Cardiac fibroblast (primary cell): ENCODE results near the gene FARS2.
A peak's percentile ranks its signal among the peaks of the same experiment; 100 is the strongest.

Experiments used
- DNase-seq, 2 donors: peaks; one replicate each; pipeline versions ENCODE4 v3.0.0 to v3.0.0-alpha.2; 2010; ENCODE audit warnings: low read depth in 2 of 2
- H3K4me3 ChIP-seq, 2 donors: replicated peaks in 1 of 2; 1 replicate in 1 of 2; 2 replicates in 1 of 2; pipeline ENCODE4 v1.5.1; 2011; ENCODE audit warnings: low read depth in 2 of 2, low read length in 2 of 2, mild to moderate bottlenecking in 2 of 2, moderate library complexity in 1 of 2
- TF ChIP-seq, protein P1 (sequence below): IDR thresholded peaks from one replicate; pipeline ENCODE4 v1.5.1; 2011; ENCODE audit warnings: low read depth, mild to moderate bottlenecking, low read length, inconsistent platforms

FARS2 gene

DNA sequence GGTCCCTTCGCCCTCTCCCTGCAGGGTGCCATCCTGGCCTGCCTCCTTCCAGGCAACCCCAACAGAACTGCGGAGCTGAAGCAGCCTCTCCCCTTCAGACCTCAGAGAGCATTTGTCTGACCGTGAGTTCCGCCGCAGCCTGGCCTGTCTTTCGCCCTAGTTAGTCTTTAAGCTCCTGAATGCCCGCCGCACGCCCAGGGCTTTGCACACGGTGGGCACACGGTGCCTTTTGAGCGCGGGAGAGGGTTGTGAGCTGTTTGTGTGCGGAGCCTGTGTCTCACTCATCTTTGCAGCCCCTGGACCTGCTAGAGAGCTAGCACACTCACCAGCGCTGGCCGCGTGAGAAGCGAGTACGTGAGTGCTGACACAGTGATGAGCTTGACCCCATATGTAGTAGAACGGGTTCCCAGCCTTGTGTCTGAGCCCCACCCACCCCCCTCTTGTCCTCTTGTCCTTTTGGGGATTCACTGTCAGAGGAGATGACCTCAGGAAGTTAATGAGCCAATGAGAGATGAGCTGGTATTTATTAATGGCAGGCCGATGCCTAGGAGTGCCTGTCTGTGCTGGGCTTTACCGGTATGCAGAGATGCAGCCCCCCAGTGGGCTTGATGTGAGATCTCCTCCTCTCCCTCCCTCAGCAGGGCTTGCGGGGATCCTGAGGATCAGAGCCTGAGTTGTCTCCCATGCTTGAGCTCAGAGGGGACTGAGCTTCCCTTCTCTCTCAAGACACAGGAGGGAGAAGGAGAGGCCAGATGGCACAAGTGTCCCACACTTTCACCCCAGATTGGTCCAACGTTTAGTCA lies 249.2 kb downstream of the FARS2 start:
- TF ChIP-seq, protein P1, sequence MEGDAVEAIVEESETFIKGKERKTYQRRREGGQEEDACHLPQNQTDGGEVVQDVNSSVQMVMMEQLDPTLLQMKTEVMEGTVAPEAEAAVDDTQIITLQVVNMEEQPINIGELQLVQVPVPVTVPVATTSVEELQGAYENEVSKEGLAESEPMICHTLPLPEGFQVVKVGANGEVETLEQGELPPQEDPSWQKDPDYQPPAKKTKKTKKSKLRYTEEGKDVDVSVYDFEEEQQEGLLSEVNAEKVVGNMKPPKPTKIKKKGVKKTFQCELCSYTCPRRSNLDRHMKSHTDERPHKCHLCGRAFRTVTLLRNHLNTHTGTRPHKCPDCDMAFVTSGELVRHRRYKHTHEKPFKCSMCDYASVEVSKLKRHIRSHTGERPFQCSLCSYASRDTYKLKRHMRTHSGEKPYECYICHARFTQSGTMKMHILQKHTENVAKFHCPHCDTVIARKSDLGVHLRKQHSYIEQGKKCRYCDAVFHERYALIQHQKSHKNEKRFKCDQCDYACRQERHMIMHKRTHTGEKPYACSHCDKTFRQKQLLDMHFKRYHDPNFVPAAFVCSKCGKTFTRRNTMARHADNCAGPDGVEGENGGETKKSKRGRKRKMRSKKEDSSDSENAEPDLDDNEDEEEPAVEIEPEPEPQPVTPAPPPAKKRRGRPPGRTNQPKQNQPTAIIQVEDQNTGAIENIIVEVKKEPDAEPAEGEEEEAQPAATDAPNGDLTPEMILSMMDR: no peak
- no peak overlapping the region for H3K4me3 ChIP-seq
- DNase-seq: no peak

DNA sequence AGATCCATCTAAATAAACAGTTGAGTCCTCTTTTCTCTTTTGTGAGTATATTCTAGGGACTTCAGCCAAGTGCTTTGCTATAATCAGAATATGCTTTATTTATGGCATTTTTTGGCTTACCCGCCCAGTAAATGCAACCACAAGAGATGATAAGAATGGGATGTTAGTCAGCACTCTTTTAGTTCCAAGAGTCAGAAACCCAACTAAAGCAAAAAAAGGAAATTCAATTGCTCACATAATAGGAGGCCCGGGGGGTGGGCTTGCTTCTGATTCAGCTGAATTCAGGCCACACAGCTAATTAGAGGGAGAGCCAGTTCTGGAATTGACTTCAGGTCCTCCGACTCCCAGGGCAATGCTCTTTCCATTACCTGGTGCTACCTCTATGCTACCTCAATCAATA lies 250.6 kb downstream of the FARS2 start:
- DNase-seq: peak; percentile 75 to 88
- TF ChIP-seq, protein P1: no peak
- H3K4me3 ChIP-seq: no peak overlapping the region

DNA sequence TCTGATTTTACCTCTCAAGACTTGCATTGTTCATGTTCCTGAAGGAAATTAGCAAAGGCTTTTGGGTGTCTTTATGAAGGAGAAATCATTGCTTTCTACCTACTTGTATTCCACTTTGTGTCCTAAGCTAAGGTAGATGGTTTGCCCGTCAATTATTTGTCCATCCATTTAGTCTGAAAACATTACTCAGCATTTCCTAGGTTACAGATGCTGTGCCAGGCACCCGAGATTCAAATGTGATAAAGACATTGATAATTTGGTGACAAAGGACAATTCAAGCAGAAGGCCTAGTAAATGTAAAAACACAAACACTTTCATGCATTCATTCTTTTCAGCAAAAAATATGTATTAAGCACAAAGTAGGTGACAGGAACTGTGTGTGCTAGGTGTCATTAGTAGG lies 251.1 kb downstream of the FARS2 start:
- DNase-seq: no peak
- no peak overlapping the region for H3K4me3 ChIP-seq
- TF ChIP-seq, protein P1: no peak

DNA sequence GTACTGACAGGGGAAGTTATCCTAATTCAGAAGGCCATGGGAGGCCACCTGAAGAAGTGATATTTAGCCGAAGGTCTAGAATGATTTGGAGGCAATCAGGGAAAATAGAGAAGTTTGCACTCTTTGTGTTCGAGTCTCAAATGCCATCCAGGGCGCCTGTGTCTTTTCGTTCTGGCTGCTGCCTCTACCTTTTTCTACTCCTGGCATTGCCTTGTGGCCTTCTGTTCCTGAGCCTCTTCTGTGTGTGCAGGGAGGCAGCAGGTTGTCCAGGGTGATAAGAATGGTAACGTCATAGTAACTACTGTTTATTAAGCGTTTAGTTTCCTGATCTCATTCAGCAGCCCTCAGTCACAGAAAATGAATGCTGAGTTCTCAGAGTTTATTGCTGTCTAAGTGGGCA lies 252.1 kb downstream of the FARS2 start:
- DNase-seq: no peak
- H3K4me3 ChIP-seq: no peak overlapping the region
- TF ChIP-seq, protein P1: no peak

DNA sequence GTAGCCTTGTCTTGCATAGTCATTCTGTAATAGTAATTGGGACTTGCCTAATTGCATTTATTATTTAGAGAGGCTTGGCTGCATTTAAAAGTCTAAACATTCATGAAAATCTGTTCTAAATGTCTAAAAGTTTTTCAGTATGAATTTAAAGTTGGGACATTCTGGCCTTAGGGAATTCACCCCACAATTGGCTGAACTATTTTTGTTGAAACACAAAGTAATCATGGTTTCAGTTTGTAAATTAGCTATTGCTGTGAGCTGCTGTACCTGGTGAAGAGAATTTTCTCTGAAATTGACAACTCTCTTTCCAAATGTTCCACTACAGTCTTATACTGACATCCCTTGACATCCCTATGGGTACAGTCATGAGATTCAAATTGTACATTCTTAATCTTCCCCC lies 253.0 kb downstream of the FARS2 start:
- H3K4me3 ChIP-seq: no peak overlapping the region
- DNase-seq: no peak
- TF ChIP-seq, protein P1: no peak

DNA sequence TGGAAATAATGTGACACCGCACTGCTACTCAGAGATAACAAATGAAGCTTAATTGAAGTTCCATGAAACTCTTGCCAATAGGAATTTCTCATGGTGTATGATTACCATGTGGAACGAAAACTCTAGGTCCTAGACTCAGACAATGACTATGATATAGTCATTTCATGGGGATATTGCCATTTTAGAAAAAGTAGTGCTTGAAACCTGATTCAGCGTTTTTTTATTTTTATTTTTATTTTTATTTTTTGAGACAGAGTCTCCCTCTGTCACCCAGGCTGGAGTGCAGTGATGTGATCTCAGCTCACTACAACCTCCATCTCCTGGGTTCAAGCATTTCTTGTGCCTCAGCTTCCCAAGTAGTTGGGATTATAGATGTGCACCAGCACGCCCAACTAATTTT lies 253.9 kb downstream of the FARS2 start:
- no peak overlapping the region for H3K4me3 ChIP-seq
- TF ChIP-seq, protein P1: no peak
- no peak for DNase-seq

DNA sequence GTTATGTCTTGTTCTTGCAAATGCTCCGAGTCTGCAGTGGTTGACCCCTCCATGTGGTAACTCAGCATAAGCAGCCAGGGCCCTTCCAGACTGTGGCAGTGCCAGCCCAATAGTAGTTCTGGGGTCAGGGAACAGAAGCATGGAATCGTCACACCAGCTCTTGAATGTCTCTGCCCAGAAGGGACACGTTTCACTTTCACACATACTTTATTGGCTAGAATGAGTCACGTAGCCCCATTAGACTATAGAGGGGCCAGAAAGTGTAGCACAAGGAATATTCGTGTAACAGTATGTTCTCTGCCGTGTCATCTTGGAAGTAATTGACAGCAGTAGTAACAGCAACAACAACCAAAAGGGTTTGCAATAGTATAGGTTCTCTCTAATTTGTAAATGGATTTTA lies 254.7 kb downstream of the FARS2 start:
- DNase-seq: no peak
- H3K4me3 ChIP-seq: no peak overlapping the region
- TF ChIP-seq, protein P1: no peak
